GM19452 (cell line): ENCODE results near the gene STK40.

Source experiments
- ATAC-seq: cut with Tn5 transposase; IDR thresholded peaks from one replicate; pipeline ENCODE4 v1.9.1; 2021; ENCODE audit not compliant: unreplicated experiment

Gene STK40

GRCh38 chr1:36346741-36347370 lies 38.9 kb downstream of the STK40 start:
- ATAC-seq = no peak

- ATAC-seq = no peak
Measured at GRCh38 chr1:36345353-36345752, 40.4 kb downstream of the STK40 start.

GRCh38 chr1:36344395-36344680 lies 41.4 kb downstream of the STK40 start:
- no peak for ATAC-seq

- no peak for ATAC-seq
Measured at GRCh38 chr1:36343651-36344394, 41.9 kb downstream of the STK40 start.

GRCh38 chr1:36342426-36343185 lies 43.1 kb downstream of the STK40 start:
- ATAC-seq = no peak

- no peak for ATAC-seq
Measured at GRCh38 chr1:36341626-36342320, 44.0 kb downstream of the STK40 start.

- ATAC-seq = no peak
Measured at GRCh38 chr1:36339615-36340014, 46.1 kb downstream of the STK40 start.

GRCh38 chr1:36339215-36339614 lies 46.5 kb downstream of the STK40 start:
- no peak for ATAC-seq

GRCh38 chr1:36337830-36338229 lies 47.9 kb downstream of the STK40 start:
- no peak for ATAC-seq

GRCh38 chr1:36330940-36331339 lies 54.8 kb downstream of the STK40 start:
- ATAC-seq = no peak

GRCh38 chr1:36329817-36330216 lies 55.9 kb downstream of the STK40 start:
- no peak for ATAC-seq

GRCh38 chr1:36328713-36329112 lies 57.0 kb downstream of the STK40 start:
- ATAC-seq = no peak

GRCh38 chr1:36328088-36328480 lies 57.6 kb downstream of the STK40 start:
- no peak for ATAC-seq

- no peak for ATAC-seq
Measured at GRCh38 chr1:36327421-36328087, 58.2 kb downstream of the STK40 start.

GRCh38 chr1:36326499-36326898 lies 59.2 kb downstream of the STK40 start:
- no peak for ATAC-seq

- ATAC-seq = no peak
Measured at GRCh38 chr1:36324353-36324703, 61.4 kb downstream of the STK40 start.

GRCh38 chr1:36323636-36324352 lies 61.9 kb downstream of the STK40 start, which contains the start of gene EVA1B:
EVA1B (minus strand) TSS chr1:36323645; CDS start chr1:36323037, 608 bp downstream.
- ATAC-seq = no peak

- no peak for ATAC-seq
Measured at GRCh38 chr1:36322786-36323635, 62.7 kb downstream of the STK40 start.

GRCh38 chr1:36322041-36322785 lies 63.5 kb downstream of the STK40 start:
- no peak for ATAC-seq
